ENCODE data around the gene ASZ1. TPM values are rescaled to one million over a fixed set of nuclear protein-coding genes. Genes with fewer than 3 reads are reported as not detected.
A peak's percentile ranks its signal among the peaks of the same experiment; 100 is the strongest.

ASZ1 gene
- total RNA-seq, 1 experiment from 2014 or later, result not detected

- Histone ChIP-seq H3T11ph (ENCODE audit: low read length) (no peak overlapping the region), H2BK120ac (ENCODE audit: low read depth, low read length, poor library complexity, severe bottlenecking) (no peak overlapping the region), H2AK5ac (ENCODE audit: insufficient read length, low read length) (no peak overlapping the region), H2BK5ac (ENCODE audit: insufficient read length, low read length) (no peak overlapping the region), H3K56ac (ENCODE audit: insufficient read length, low read depth, low read length) (no peak overlapping the region), H3K79me2 (ENCODE audit: insufficient read depth, low read length) (no peaks in the 10 kb centered on the region), H3K27ac (ENCODE audit: insufficient read length, low read depth, low read length) (no peak overlapping the region), H4K20me1 (ENCODE audit: control insufficient read depth, insufficient read depth, insufficient read length) (no peaks in the 10 kb centered on the region), H3K23me2 (ENCODE audit: insufficient read length, low read depth, low read length, poor library complexity, severe bottlenecking) (no peaks in the 10 kb centered on the region), H3K4ac (ENCODE audit: low read depth, low read length) (no peak overlapping the region), H3K27me3 (ENCODE audit: insufficient read depth, low read length) (no peaks in the 10 kb centered on the region), H3K14ac (ENCODE audit: insufficient read depth, low read length) (no peak overlapping the region), H3K9me3 (ENCODE audit: control insufficient read depth, low read depth, low read length) (no peaks in the 10 kb centered on the region), H3K4me2 (ENCODE audit: insufficient read depth, insufficient read length, low read length) (no peak overlapping the region), H4K5ac (ENCODE audit: insufficient read length, low read depth, low read length) (no peak overlapping the region), H3K4me1 (ENCODE audit: insufficient read depth, low read length) (no peaks in the 10 kb centered on the region), H3K9ac (ENCODE audit: extremely low read depth, insufficient read length, low read length) (no peak overlapping the region), H3K23ac (ENCODE audit: insufficient read length, low read depth, low read length) (no peak overlapping the region), H2BK15ac (ENCODE audit: low read depth, low read length) (no peak overlapping the region), H4K8ac (replicated peaks; ENCODE audit: insufficient read length, low read depth, low read length) (no peak overlapping the region), H2AFZ (ENCODE audit: low read length) (no peak overlapping the region), H2BK20ac (ENCODE audit: low read depth, low read length, poor library complexity, severe bottlenecking) (no peak overlapping the region), H2BK12ac (ENCODE audit: insufficient read length, low read depth, low read length) (no peak overlapping the region), H3K79me1 (ENCODE audit: insufficient read depth, low read depth, low read length, poor library complexity, severe bottlenecking) (no peaks in the 10 kb centered on the region), H4K91ac (ENCODE audit: insufficient read length, low read depth, low read length) (no peak overlapping the region), H3K18ac (ENCODE audit: insufficient read length, low read depth, low read length) (no peak overlapping the region)
- Mint-ChIP-seq H3K4me3 (no peak overlapping the region), H3K27ac (peak overlapping the region in 1 of 3 experiments; percentile 74; a peak in 1 of 7 replicates), H3K4me1 (peaks cover 0 to 12% of the 10 kb centered on the region in 2 experiments; a peak in 2 of 4 replicates), H3K9me3 (no peaks in the 10 kb centered on the region), H3K36me3 (ENCODE audit: insufficient read depth in 1 of 3, low read depth in 3 of 3) (no peaks in the 10 kb centered on the region), H3K27me3 (ENCODE audit: low read depth) (no peaks in the 10 kb centered on the region)
- TF ChIP-seq CTCF (conservative IDR thresholded peaks at IDR 0.05), result no peak
- DNase-seq, result no peak
- no CpG with 5 or more reads among the region's 1 CpG for WGBS (ENCODE audit: extremely low coverage, insufficient read length, low lambda C conversion rate)
Observed at GRCh38 chr7:117408831-117409230, 18.5 kb downstream of the ASZ1 start.
